OCI-LY7 (cell line): ENCODE data around the gene ZBP1. TPM values are rescaled to one million over a fixed set of nuclear protein-coding genes. Genes with fewer than 3 reads are reported as not detected.

ENCODE experiments used
- BruUV-seq: library from RNA; stranded (reverse); fragments of 400-500 nt; replicated peaks from 2 replicates; lab custom pipeline; 2021; lab: Mats Ljungman, UMichigan
- CTCF ChIA-PET: fragments of 300-600 bp; sonication (Branson Sonifier 250); formaldehyde crosslinking; loops from one replicate; lab custom pipeline; 2022; ENCODE audit warnings: antibody characterized with exemption; ENCODE audit not compliant: unreplicated experiment; lab: Charles Lee
- POLR2A ChIA-PET: fragments of 300-600 bp; sonication (Branson Sonifier 250); formaldehyde crosslinking; loops from one replicate; lab custom pipeline; 2022; ENCODE audit warnings: antibody characterized with exemption; lab: Charles Lee
- DNase-seq: peaks from one replicate; pipeline ENCODE4 v3.0.0-alpha.2; 2015; ENCODE audit warnings: low spot score
- H2AFZ ChIP-seq: fragments of 200-600 bp; sonication (generic), shearing (Covaris generic); 2 replicates; pipeline ENCODE4 v1.6.1; 2014; ENCODE audit warnings: mild to moderate bottlenecking, antibody characterized with exemption, low read length, moderate library complexity
- H3K27ac ChIP-seq: fragments of 200-600 bp; sonication (generic); 2 replicates; pipeline ENCODE4 v1.5.1; 2014; ENCODE audit warnings: mixed run types, low read depth, mild to moderate bottlenecking, moderate library complexity, low read length, inconsistent platforms; ENCODE audit not compliant: poor library complexity, severe bottlenecking
- H3K36me3 ChIP-seq: fragments of 200-600 bp; sonication (generic); 2 replicates; pipeline ENCODE4 v1.6.1; 2014; ENCODE audit warnings: mild to moderate bottlenecking, antibody characterized with exemption, low read length, moderate library complexity, mixed read lengths; ENCODE audit not compliant: insufficient read depth
- H3K4me1 ChIP-seq: fragments of 200-600 bp; sonication (generic); 2 replicates; pipeline ENCODE4 v1.5.1; 2014; ENCODE audit warnings: mild to moderate bottlenecking, low read length; ENCODE audit not compliant: insufficient read depth, poor library complexity, severe bottlenecking
- H3K4me2 ChIP-seq: fragments of 200-600 bp; sonication (generic); 2 replicates; pipeline ENCODE4 v1.6.1; 2014; ENCODE audit warnings: mild to moderate bottlenecking, low read length
- H3K4me3 ChIP-seq: fragments of 200-600 bp; sonication (generic); 2 replicates; pipeline ENCODE4 v1.5.1; 2014; ENCODE audit warnings: mild to moderate bottlenecking, low read depth, low read length; ENCODE audit not compliant: poor library complexity, severe bottlenecking
- H3K79me2 ChIP-seq: fragments of 200-600 bp; sonication (generic); 2 replicates; pipeline ENCODE4 v1.6.1; 2016; ENCODE audit warnings: low read depth, mild to moderate bottlenecking, low read length, moderate library complexity, mixed read lengths; ENCODE audit not compliant: insufficient read depth
- H3K9me2 ChIP-seq: fragments of 200-600 bp; sonication (generic); 2 replicates; pipeline ENCODE4 v1.6.1; 2016; ENCODE audit warnings: mild to moderate bottlenecking, low read length, mixed read lengths; ENCODE audit not compliant: insufficient read depth
- H3K9me3 ChIP-seq: fragments of 200-600 bp; sonication (generic); 2 replicates; pipeline ENCODE4 v1.6.1; 2014; ENCODE audit warnings: mild to moderate bottlenecking, mixed run types, low read length, mixed read lengths
- H4K20me1 ChIP-seq: fragments of 200-600 bp; sonication (generic); 2 replicates; pipeline ENCODE4 v1.6.1; 2014; ENCODE audit warnings: mild to moderate bottlenecking, antibody characterized with exemption, low read length, moderate library complexity, mixed read lengths; ENCODE audit not compliant: insufficient read depth
- EZH2phosphoT487 ChIP-seq: fragments of 200-600 bp; sonication (generic); IDR thresholded peaks from 2 replicates; pipeline ENCODE4 v1.6.1; 2018; ENCODE audit warnings: low read depth, borderline replicate concordance, mild to moderate bottlenecking, mixed run types, antibody characterized with exemption, low read length, moderate library complexity, mixed read lengths
- intact Hi-C: fragments of 100-400 bp; cut with micrococcal nuclease; formaldehyde crosslinking; loops from one replicate; pipeline ENCODE4 v1.10.0; 2022; ENCODE audit not compliant: unreplicated experiment
- total RNA-seq, 2 experiments: library from RNA; depleted of rRNA in 1 of 2; stranded (reverse); fragments of >200 nt in 1 of 2; shearing (Covaris generic) in 1 of 2; gene quantifications; 2 replicates each; pipeline ENCODE4 v1.2.3, GENCODE V29; 2014 to 2022
- TF ChIP-seq, protein P1 (sequence below): fragments of 200-600 bp; sonication (generic); conservative IDR thresholded peaks from 2 replicates; pipeline ENCODE4 v1.5.1; 2014; ENCODE audit warnings: mild to moderate bottlenecking, antibody characterized with exemption, low read length, moderate library complexity, mixed read lengths

The ZBP1 gene
- total RNA-seq, 2 experiments from 2014 or later, result 1.5 to 3.7 TPM

DNA sequence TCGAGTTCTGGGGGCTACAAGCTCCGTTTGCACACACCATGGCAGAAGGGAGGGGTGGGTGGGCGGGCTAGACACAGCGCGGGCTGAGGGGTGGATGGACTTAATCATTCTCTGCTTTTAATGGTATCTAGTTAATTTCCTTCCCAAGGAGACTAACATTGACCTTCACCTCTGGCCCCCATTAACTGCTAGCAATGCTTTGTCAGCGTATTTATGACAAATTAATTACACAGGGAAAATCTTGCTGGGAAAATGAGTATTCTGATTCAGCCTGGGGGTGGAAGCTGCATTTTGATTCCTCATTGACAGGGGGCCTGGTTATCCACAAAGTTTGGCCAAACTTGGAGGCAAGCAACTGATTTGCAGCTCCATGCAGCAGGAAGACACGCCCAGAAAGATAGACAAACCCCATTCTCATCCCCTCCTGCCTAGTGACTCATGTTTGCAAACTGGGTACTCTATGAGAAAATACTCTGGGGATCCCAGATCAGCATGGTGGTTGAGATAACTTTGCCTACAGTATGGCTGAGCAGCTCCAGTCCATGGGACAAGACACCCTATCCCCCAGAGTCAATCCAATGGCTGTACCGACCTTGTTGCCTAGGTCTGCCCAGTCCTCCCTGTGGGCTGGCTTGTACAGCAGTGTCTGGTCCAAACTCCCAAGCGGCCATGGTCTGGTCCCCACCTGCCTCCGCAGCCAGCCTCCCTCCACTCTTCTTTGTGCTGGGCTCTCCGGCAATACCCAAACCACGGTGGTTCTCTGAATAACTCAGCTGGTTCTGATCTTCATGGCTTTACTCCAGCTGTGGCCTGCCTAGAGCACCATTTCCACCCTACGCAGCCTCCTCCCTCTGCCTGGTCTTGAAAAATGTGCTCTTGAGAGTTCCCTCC lies 19.7 kb downstream of the ZBP1 start:
- Histone ChIP-seq H3K36me3 (no peaks in the 10 kb centered on the region), H3K4me1 (peaks cover 10% of the 10 kb centered on the region), H3K9me3 (no peaks in the 10 kb centered on the region), H3K4me2 (no peak overlapping the region), H4K20me1 (no peaks in the 10 kb centered on the region), H3K27ac (no peak overlapping the region), H2AFZ (no peak overlapping the region), H3K9me2 (no peaks in the 10 kb centered on the region), H3K4me3 (no peak overlapping the region), H3K79me2 (no peaks in the 10 kb centered on the region)
- DNase-seq, result no peak
- BruUV-seq, result no TSS peak
- ChIA-PET CTCF (no interaction called here), POLR2A (interaction anchor here (0.6 to 1.5 kb wide), 4 partner anchors 13 to 238 kb away, joined by 3 to 5 read pairs (median 4); no protein-coding TSS in a partner anchor)
- TF ChIP-seq, protein P1, sequence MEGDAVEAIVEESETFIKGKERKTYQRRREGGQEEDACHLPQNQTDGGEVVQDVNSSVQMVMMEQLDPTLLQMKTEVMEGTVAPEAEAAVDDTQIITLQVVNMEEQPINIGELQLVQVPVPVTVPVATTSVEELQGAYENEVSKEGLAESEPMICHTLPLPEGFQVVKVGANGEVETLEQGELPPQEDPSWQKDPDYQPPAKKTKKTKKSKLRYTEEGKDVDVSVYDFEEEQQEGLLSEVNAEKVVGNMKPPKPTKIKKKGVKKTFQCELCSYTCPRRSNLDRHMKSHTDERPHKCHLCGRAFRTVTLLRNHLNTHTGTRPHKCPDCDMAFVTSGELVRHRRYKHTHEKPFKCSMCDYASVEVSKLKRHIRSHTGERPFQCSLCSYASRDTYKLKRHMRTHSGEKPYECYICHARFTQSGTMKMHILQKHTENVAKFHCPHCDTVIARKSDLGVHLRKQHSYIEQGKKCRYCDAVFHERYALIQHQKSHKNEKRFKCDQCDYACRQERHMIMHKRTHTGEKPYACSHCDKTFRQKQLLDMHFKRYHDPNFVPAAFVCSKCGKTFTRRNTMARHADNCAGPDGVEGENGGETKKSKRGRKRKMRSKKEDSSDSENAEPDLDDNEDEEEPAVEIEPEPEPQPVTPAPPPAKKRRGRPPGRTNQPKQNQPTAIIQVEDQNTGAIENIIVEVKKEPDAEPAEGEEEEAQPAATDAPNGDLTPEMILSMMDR, result no peak
- no peak for TF ChIP-seq EZH2phosphoT487
- intact Hi-C loops, result no loop called here

DNA sequence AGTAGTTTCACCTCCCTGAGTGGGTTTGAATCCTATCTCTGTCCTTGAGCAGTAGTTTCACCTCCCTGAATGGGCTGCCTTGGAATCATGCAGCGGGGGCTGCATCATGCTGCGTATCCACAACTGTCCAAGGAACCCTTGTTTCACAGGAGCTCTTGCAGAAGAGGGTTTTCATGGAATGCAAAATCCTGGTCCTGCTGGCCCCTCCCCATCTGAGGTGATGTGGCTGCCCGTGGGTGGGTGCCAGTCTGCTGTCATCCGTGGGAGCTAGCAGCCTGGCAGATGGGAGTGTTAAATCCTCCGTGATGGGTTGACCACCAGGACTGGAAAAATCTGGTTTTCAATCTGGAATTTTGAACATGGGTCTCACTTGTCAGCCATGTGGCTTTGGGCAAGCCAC lies 21.7 kb downstream of the ZBP1 start:
- no peak overlapping the region for H2AFZ ChIP-seq
- no peak overlapping the region for H3K27ac ChIP-seq
- H3K4me3 ChIP-seq, result no peak overlapping the region
- TF ChIP-seq EZH2phosphoT487, result no peak
- TF ChIP-seq, protein P1, result no peak
- H3K4me2 ChIP-seq, result no peak overlapping the region
- peaks cover 10% of the 10 kb centered on the region for H3K4me1 ChIP-seq
- H3K36me3 ChIP-seq, result no peaks in the 10 kb centered on the region
- CTCF ChIA-PET, result interaction anchor here (1.0 kb wide), 1 partner anchor 21 kb away, joined by 3 read pairs; no protein-coding TSS in a partner anchor
- intact Hi-C loops, result no loop called here
- H3K79me2 ChIP-seq, result no peaks in the 10 kb centered on the region
- H3K9me3 ChIP-seq, result no peaks in the 10 kb centered on the region
- BruUV-seq, result no TSS peak
- no peak for DNase-seq
- POLR2A ChIA-PET, result no interaction called here
- no peaks in the 10 kb centered on the region for H3K9me2 ChIP-seq
- no peaks in the 10 kb centered on the region for H4K20me1 ChIP-seq

DNA sequence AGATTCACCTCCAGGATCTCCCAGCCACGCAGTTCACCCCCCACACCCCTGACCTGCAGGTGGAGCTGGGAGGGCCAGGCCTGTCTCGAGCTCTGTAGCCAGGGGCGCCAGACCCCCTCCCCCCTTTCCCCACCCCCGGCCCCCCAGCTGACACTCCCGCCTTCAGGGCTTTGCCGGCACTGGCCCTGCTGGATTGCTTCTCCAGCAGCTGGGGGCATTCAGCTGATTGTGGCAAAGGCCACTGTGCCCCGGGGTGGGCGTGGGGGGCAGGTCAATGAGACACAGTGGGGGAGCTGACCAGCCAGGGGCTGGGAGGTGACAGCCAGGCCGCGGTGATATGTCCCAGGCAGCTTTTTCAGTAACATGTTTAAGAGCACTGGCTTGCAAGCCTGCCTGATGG lies 22.2 kb downstream of the ZBP1 start:
- H3K9me3 ChIP-seq, result no peaks in the 10 kb centered on the region
- no peak overlapping the region for H3K4me3 ChIP-seq
- no TSS peak for BruUV-seq
- DNase-seq, result no peak
- H3K79me2 ChIP-seq, result no peaks in the 10 kb centered on the region
- no peak overlapping the region for H2AFZ ChIP-seq
- ChIA-PET CTCF (interaction anchor here (1.0 kb wide), 1 partner anchor 21 kb away, joined by 3 read pairs; no protein-coding TSS in a partner anchor), POLR2A (no interaction called here)
- no peak overlapping the region for H3K4me2 ChIP-seq
- H3K9me2 ChIP-seq, result no peaks in the 10 kb centered on the region
- TF ChIP-seq, protein P1, result no peak
- no peak for TF ChIP-seq EZH2phosphoT487
- peaks cover 13% of the 10 kb centered on the region for H3K4me1 ChIP-seq
- H3K36me3 ChIP-seq, result no peaks in the 10 kb centered on the region
- H4K20me1 ChIP-seq, result no peaks in the 10 kb centered on the region
- intact Hi-C loops, result no loop called here
- H3K27ac ChIP-seq, result no peak overlapping the region
